ENCODE measurements around the gene STRN3.
"Not testable (repeated sequence)": the region's sequence is repeated elsewhere in the genome, so short reads cannot be mapped to it uniquely, and the experiment has no call there.

DNA sequence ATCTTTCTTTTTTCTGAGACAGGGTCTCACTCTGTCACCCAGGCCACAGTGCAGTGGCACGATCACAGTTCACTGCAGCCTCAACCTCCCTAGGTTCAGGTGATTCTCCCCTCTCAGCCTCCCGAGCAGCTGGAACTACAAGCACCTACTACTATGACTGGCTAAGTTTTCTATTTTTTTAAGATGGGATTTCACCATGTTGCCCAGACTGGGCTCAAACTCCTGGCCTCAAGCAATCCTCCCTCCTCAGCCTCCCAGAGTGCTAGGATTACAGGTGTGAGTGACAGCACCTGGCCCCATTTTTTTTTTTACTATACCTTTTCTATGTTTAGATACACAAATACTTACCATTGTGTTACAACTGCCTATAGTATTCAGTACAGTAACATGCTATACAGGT, 63.6 kb downstream of the STRN3 start:
- TF ChIP-seq EZH2 (IDR thresholded peaks at IDR 0.05); POLR2AphosphoS5 (IDR thresholded peaks at IDR 0.05; ENCODE audit: borderline replicate concordance, low read depth, low read length); FOXP2 (optimal IDR thresholded peaks at IDR 0.05; ENCODE audit: control extremely low read depth, extremely low read length, insufficient read depth): not testable (repeated sequence)
